Thoracic aorta endothelial cell (primary cell): ENCODE data around the gene AKIRIN2. TPM values are rescaled to one million over a fixed set of nuclear protein-coding genes. Genes with fewer than 3 reads are reported as not detected.

Experiments
- small RNA-seq: library from RNA; depleted of rRNA; stranded (forward); fragments of <200 nt; gene quantifications from one replicate; pipeline ENCODE3, GENCODE V24; 2012
- total RNA-seq: library from RNA; depleted of rRNA; stranded (reverse); fragments of >200 nt; gene quantifications from 2 replicates; pipeline ENCODE4 v1.2.3, GENCODE V29; 2012

The AKIRIN2 gene
- total RNA-seq = 30.0 and 30.1 TPM in 2 replicates

DNA sequence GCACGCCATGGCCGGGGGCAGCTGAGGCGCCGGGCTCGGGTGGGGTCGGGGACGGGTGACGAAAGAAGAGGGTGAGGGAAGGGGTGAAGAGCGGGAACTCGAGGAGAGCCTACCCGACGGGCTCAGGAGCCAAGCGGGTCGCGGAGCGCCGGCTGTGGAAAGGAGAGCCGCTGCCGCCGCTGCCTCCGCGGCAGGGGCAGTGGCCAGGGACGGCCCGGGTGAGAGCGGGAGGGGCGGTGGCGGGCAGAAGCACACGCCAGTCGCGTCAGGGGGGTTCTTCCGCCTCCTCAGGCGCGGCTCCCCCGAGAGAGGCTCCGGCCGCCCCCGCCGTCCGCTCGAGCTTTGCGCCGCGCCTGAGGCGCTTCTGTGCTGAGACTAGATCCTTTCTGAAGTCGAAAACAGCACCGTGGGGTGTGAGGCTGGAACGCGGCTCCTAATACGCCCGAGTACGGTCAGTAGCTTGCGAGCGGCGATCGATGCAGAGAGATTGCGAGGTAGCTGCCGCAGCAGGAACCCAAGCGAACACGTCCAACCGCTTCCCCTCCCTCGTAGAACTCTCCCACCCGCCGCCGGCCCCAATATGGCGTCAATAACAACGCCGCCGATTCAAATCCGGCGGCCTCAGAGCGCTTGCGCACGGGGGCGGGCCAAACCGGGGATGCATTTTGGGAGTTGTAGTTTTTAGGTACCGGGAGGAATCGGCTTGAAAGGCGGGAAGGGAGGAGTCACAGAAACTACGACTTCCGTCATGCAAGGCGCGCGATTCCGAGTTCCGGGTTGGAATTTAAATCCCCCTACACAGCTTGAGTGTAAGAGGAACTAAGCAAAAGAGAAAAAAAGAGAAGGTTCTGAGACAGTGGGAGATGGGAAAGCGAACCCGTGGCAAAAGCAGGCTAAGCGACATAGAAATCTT lies at the start of gene AKIRIN2:
Gene AKIRIN2, minus strand, starts transcription at position 558 of the 913 bp plus-strand sequence. Its CDS starts 549 bp downstream, at position 9.

Small RNA genes lying within 50 kb of the gene (small RNA-seq; reads per million reads assigned to genes)
- gene RF01210 = not detected

Other genes with a start within 250 kb of the AKIRIN2 start
- gene SLC35A1, start 229.3 kb downstream of the AKIRIN2 start, total RNA-seq = 15.7 and 18.2 TPM in 2 replicates
- 37.5 and 40.1 TPM in 2 replicates for gene RARS2, start 112.2 kb downstream of the AKIRIN2 start, total RNA-seq
- 30.6 and 41.3 TPM in 2 replicates for gene ORC3, start 112.1 kb downstream of the AKIRIN2 start, total RNA-seq